Measurements from ENCODE around the gene RORC. TPM values are rescaled to one million over a fixed set of nuclear protein-coding genes. Genes with fewer than 3 reads are reported as not detected.

RORC gene
- polyA plus RNA-seq, 3 donors = 0.03 TPM; not detected in 2

DNA sequence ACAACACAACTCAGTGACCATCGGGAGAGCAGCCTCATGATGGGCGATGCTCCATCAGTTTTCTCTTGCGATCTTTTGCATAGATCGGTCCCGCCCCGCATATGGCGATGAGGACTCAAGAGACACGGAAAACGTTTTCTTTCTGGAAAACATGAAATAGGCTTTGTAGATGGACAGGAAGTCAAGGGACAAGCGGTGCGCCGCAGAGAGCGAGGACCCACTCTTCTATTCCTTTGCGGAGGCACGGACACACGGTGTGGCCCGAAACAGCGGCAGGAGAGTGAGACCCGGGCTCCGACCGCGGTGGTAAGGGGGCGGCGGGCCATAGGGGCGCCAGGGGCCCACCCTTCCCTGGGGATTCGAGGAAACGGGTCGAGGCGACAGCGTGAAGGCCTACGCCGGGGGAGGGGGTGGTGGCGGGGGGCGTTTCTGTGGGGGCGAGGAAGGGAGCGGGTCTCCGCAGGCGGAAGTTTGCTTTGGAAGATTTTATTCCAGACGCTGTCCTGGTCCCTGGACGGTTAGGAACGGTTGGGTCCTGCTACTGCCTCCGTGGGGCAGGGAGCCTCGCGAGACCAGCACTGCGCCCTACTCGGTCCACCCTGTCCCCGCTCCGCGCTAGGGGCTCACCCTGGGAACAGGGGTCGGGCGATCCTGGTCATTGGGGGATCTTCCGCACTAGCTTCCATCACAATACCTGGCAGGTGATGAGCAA lies 40.5 kb downstream of the RORC start:
- Histone ChIP-seq H3K4me1 (ENCODE audit: control insufficient read depth in 1 of 2, insufficient read depth in 2 of 2, low read length in 2 of 2) (peaks cover 16 to 21% of the 10 kb centered on the region in 2 donors), H3K79me2 (ENCODE audit: insufficient read depth, low read length) (no peaks in the 10 kb centered on the region), H3K9me3 (replicated peaks in 1 of 2; ENCODE audit: control insufficient read depth in 1 of 2, insufficient read depth in 1 of 2, low read length in 2 of 2) (no peaks in the 10 kb centered on the region), H2AFZ (ENCODE audit: insufficient read depth, low read depth, low read length, poor library complexity, severe bottlenecking) (peak overlapping the region; percentile 92), H3K27ac (ENCODE audit: low read depth in 1 of 2, low read length in 2 of 2) (peak overlapping the region; percentile 6 to 47), H3K36me3 (replicated peaks in 1 of 2; ENCODE audit: control insufficient read depth in 1 of 2, insufficient read depth in 2 of 2, low read length in 2 of 2) (no peaks in the 10 kb centered on the region), H4K20me1 (ENCODE audit: insufficient read depth, low read length) (no peaks in the 10 kb centered on the region), H3K27me3 (ENCODE audit: control insufficient read depth in 2 of 2, insufficient read depth in 2 of 2, low read length in 2 of 2) (no peaks in the 10 kb centered on the region), H3K4me2 (replicated peaks; ENCODE audit: extremely low read depth, low read length, poor library complexity, severe bottlenecking) (peak overlapping the region; percentile 87), H3K4me3 (replicated peaks in 1 of 3; ENCODE audit: low read depth in 2 of 3, low read length in 3 of 3) (peak overlapping the region; percentile 82 to 89 (median 87)), H3K9ac (ENCODE audit: insufficient read depth, low read length, poor library complexity, severe bottlenecking) (peak overlapping the region; percentile 58)
- Mint-ChIP-seq H3K9me3 (no peaks in the 10 kb centered on the region), H3K27me3 (ENCODE audit: low read depth in 3 of 3) (peaks cover 4 to 9% (median 4%) of the 10 kb centered on the region in 3 donors), H3K27ac (peak overlapping the region; percentile 65 to 91 (median 75)), H3K36me3 (no peaks in the 10 kb centered on the region), H3K4me3 (peak overlapping the region; percentile 98 to 99), H3K4me1 (peaks cover 23% of the 10 kb centered on the region)
- intact Hi-C loops (cut with micrococcal nuclease) = no loop called here
- peak in 2 of 3 donors; percentile 12 to 14 for DNase-seq
- WGBS (ENCODE audit: insufficient coverage) = under 1% methylated on average over 35 of the region's 52 CpGs
- TF ChIP-seq, protein P1, sequence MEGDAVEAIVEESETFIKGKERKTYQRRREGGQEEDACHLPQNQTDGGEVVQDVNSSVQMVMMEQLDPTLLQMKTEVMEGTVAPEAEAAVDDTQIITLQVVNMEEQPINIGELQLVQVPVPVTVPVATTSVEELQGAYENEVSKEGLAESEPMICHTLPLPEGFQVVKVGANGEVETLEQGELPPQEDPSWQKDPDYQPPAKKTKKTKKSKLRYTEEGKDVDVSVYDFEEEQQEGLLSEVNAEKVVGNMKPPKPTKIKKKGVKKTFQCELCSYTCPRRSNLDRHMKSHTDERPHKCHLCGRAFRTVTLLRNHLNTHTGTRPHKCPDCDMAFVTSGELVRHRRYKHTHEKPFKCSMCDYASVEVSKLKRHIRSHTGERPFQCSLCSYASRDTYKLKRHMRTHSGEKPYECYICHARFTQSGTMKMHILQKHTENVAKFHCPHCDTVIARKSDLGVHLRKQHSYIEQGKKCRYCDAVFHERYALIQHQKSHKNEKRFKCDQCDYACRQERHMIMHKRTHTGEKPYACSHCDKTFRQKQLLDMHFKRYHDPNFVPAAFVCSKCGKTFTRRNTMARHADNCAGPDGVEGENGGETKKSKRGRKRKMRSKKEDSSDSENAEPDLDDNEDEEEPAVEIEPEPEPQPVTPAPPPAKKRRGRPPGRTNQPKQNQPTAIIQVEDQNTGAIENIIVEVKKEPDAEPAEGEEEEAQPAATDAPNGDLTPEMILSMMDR (IDR thresholded peaks at IDR 0.05) = no peak

DNA sequence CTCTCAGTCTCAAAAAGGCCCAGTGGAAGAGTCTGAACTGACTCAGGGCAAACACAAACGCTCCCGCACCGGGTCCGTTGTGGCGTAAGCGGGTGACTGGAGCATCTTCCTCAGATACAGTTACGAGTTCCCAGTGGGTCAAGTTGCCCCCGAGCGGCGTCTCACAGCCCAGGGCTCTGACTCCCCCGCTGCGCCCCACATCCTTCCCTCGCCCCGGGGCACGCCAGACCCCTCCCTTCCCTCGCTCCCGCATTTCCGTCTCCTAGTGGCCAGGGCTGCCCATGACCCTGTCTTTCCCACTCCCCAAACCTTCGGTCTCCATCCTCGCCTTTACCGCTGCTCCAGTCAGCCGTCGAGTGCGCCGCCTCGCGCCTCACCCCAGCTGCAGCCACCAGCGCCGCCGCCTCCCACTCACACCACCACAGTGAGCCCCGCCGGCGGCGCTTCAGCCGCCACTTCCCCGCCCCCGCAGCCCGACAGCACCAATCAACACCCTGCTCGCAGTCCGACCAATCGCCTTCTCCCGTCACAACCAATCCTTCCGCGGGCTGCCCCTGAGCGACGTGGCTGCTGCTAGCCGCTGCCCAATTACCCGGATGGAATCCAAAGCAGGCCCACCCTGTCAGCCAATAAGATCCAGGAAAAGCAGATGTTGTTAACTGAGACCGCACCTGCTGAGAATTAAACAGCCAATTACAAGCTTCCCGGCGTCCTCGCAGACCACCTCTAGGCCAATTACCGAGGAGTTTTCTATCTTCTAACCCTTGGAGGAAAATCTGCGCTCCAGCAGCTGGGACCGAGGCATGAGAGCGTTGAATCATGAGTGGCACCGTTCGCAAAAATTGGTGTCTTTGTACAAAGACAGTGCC lies 41.3 kb downstream of the RORC start, which contains the start of gene TDRKH:
Gene TDRKH (minus strand): TSS at position 430 of the 869 bp plus-strand sequence. CDS start 7,478 bp downstream, outside the sequence.
- Histone ChIP-seq H3K4me3 (replicated peaks in 1 of 3; ENCODE audit: low read depth in 2 of 3, low read length in 3 of 3) (peak within 1 kb of the TSS; percentile 82 to 89 (median 87)), H3K79me2 (ENCODE audit: insufficient read depth, low read length) (no peaks in the 10 kb centered on the region), H3K27me3 (ENCODE audit: control insufficient read depth in 2 of 2, insufficient read depth in 2 of 2, low read length in 2 of 2) (peaks cover 0 to 3% of the 10 kb centered on the region in 2 donors), H3K9me3 (replicated peaks in 1 of 2; ENCODE audit: control insufficient read depth in 1 of 2, insufficient read depth in 1 of 2, low read length in 2 of 2) (no peaks in the 10 kb centered on the region), H3K9ac (ENCODE audit: insufficient read depth, low read length, poor library complexity, severe bottlenecking) (peak within 1 kb of the TSS; percentile 58), H3K4me2 (replicated peaks; ENCODE audit: extremely low read depth, low read length, poor library complexity, severe bottlenecking) (peak within 1 kb of the TSS; percentile 87), H3K27ac (ENCODE audit: low read depth in 1 of 2, low read length in 2 of 2) (peak within 1 kb of the TSS; percentile 6 to 47), H2AFZ (ENCODE audit: insufficient read depth, low read depth, low read length, poor library complexity, severe bottlenecking) (peak within 1 kb of the TSS; percentile 92), H3K4me1 (ENCODE audit: control insufficient read depth in 1 of 2, insufficient read depth in 2 of 2, low read length in 2 of 2) (peaks cover 16 to 21% of the 10 kb centered on the region in 2 donors), H3K36me3 (replicated peaks in 1 of 2; ENCODE audit: control insufficient read depth in 1 of 2, insufficient read depth in 2 of 2, low read length in 2 of 2) (no peaks in the 10 kb centered on the region), H4K20me1 (ENCODE audit: insufficient read depth, low read length) (no peaks in the 10 kb centered on the region)
- Mint-ChIP-seq H3K4me3 (peak within 1 kb of the TSS; percentile 98 to 99), H3K4me1 (peaks cover 23% of the 10 kb centered on the region), H3K27me3 (ENCODE audit: low read depth in 3 of 3) (peaks cover 4 to 9% (median 4%) of the 10 kb centered on the region in 3 donors), H3K36me3 (no peaks in the 10 kb centered on the region), H3K9me3 (no peaks in the 10 kb centered on the region), H3K27ac (peak within 1 kb of the TSS; percentile 70 to 91 (median 77))
- TF ChIP-seq, protein P1 (IDR thresholded peaks at IDR 0.05) = peak; percentile 6
- under 1% methylated on average over 57 of the region's 58 CpGs for WGBS (ENCODE audit: insufficient coverage)
- intact Hi-C loops (cut with micrococcal nuclease) = no loop called here
- DNase-seq = peak; percentile 97 to 98 (median 97)
